ENCODE measurements around the gene TENM3.

TENM3 gene

GRCh38 chr4:182293691-182294255, 50.6 kb downstream of the TENM3 start:
- Mint-ChIP-seq H3K4me1 (peaks cover 7% of the 10 kb centered on the region), H3K4me3 (no peak overlapping the region), H3K27ac (no peak overlapping the region), H3K27me3 (ENCODE audit: low read depth) (no peaks in the 10 kb centered on the region), H3K36me3 (ENCODE audit: low read depth) (peaks cover 4% of the 10 kb centered on the region), H3K9me3 (no peaks in the 10 kb centered on the region)
- TF ChIP-seq, protein P1, sequence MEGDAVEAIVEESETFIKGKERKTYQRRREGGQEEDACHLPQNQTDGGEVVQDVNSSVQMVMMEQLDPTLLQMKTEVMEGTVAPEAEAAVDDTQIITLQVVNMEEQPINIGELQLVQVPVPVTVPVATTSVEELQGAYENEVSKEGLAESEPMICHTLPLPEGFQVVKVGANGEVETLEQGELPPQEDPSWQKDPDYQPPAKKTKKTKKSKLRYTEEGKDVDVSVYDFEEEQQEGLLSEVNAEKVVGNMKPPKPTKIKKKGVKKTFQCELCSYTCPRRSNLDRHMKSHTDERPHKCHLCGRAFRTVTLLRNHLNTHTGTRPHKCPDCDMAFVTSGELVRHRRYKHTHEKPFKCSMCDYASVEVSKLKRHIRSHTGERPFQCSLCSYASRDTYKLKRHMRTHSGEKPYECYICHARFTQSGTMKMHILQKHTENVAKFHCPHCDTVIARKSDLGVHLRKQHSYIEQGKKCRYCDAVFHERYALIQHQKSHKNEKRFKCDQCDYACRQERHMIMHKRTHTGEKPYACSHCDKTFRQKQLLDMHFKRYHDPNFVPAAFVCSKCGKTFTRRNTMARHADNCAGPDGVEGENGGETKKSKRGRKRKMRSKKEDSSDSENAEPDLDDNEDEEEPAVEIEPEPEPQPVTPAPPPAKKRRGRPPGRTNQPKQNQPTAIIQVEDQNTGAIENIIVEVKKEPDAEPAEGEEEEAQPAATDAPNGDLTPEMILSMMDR (IDR thresholded peaks at IDR 0.05; ENCODE audit: unreplicated experiment in 3 of 3): no peak

- TF ChIP-seq, protein P1 (IDR thresholded peaks at IDR 0.05; ENCODE audit: unreplicated experiment in 3 of 3): no peak
- no peaks in the 10 kb centered on the region for H3K9me3 Mint-ChIP-seq
- H3K4me3 Mint-ChIP-seq: no peak overlapping the region
- H3K36me3 Mint-ChIP-seq (ENCODE audit: low read depth): peaks cover 4% of the 10 kb centered on the region
- H3K4me1 Mint-ChIP-seq: peaks cover 7% of the 10 kb centered on the region
- H3K27me3 Mint-ChIP-seq (ENCODE audit: low read depth): no peaks in the 10 kb centered on the region
- no peak overlapping the region for H3K27ac Mint-ChIP-seq
Measured at GRCh38 chr4:182294451-182294850, 51.2 kb downstream of the TENM3 start.

DNA sequence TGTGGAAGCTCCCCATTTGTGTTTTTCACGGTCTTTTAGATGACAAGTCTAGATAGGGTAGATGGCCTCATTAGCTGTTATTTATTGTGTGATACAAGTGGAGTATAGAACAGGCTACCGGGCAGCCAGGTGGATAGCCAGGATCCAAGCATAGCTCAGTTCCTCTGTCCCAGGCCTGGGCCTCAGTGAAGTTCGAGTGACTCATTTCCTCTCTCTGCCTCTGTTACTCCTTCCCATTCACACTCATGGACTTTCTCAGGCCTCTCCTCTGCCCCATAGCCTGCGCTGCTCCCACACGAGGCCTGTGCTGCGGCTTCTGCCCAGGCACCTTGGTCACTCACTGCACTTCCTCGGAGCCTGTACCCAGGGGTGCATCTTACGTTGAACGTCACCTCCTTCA, 54.5 kb downstream of the TENM3 start:
- Mint-ChIP-seq H3K4me1 (peaks cover 7% of the 10 kb centered on the region), H3K4me3 (no peak overlapping the region), H3K27ac (no peak overlapping the region), H3K9me3 (no peaks in the 10 kb centered on the region), H3K36me3 (ENCODE audit: low read depth) (peaks cover 4% of the 10 kb centered on the region), H3K27me3 (ENCODE audit: low read depth) (no peaks in the 10 kb centered on the region)
- TF ChIP-seq, protein P1 (IDR thresholded peaks at IDR 0.05; ENCODE audit: unreplicated experiment in 3 of 3): no peak

GRCh38 chr4:182301736-182302135, 58.5 kb downstream of the TENM3 start:
- no peaks in the 10 kb centered on the region for H3K9me3 Mint-ChIP-seq
- no peaks in the 10 kb centered on the region for H3K27me3 Mint-ChIP-seq (ENCODE audit: low read depth)

GRCh38 chr4:182303847-182304246, 60.6 kb downstream of the TENM3 start:
- TF ChIP-seq, protein P1 (IDR thresholded peaks at IDR 0.05; ENCODE audit: unreplicated experiment in 3 of 3): no peak
- no peaks in the 10 kb centered on the region for H3K36me3 Mint-ChIP-seq (ENCODE audit: low read depth)
- no peaks in the 10 kb centered on the region for H3K4me1 Mint-ChIP-seq
- H3K4me3 Mint-ChIP-seq: no peak overlapping the region
- H3K27ac Mint-ChIP-seq: no peak overlapping the region
- no peaks in the 10 kb centered on the region for H3K9me3 Mint-ChIP-seq
- no peaks in the 10 kb centered on the region for H3K27me3 Mint-ChIP-seq (ENCODE audit: low read depth)

More at GRCh38 chr4:182301736-182302135, 58.5 kb downstream of the TENM3 start:
- Mint-ChIP-seq H3K4me1 (peaks cover 7% of the 10 kb centered on the region), H3K4me3 (no peak overlapping the region), H3K36me3 (ENCODE audit: low read depth) (peaks cover 4% of the 10 kb centered on the region), H3K27ac (no peak overlapping the region)
- TF ChIP-seq, protein P1 (IDR thresholded peaks at IDR 0.05; ENCODE audit: unreplicated experiment in 3 of 3): no peak

DNA sequence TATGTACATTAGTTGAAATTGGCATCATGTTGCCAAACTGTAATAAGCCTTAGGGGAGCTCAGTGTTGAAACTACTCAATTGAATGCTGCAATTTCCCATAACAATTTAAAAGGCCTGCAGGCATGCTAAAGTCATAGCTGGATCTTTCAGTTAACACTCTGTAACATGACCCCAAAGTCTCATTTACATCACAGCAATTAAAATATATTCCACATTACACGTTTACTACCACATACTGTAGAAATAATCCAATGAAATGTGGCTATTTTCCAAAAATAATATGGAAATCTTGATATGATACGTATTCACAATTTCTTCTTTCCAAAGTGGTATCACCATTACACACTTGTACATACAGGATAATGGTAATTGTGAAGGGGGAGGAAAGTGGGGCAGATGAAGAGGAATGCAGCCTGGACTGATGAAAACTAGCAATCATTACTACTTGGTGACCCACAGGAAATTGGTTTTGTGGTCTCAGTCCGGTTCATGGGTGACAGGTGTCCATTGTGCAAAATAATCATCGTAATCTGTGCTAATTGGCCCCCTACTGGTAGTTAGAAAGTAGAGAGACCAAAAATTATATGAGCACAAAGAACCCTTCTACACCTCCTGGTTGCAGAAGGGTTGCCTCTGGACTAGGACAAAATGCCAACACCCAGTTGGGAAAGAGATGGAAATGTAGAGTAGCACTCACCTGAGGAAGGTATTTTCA, 63.7 kb downstream of the TENM3 start:
- Mint-ChIP-seq H3K4me1 (no peaks in the 10 kb centered on the region), H3K4me3 (no peak overlapping the region), H3K36me3 (ENCODE audit: low read depth) (no peaks in the 10 kb centered on the region), H3K27ac (no peak overlapping the region), H3K27me3 (ENCODE audit: low read depth) (no peaks in the 10 kb centered on the region), H3K9me3 (no peaks in the 10 kb centered on the region)
- TF ChIP-seq, protein P1 (IDR thresholded peaks at IDR 0.05; ENCODE audit: unreplicated experiment in 3 of 3): no peak

Data from nephron (organoid).